ENCODE data around the gene SACS. TPM values are rescaled to one million over a fixed set of nuclear protein-coding genes. Genes with fewer than 3 reads are reported as not detected.

The SACS gene
- total RNA-seq, 4 donors from 2014 or later, result 4.4 to 7.6 (median 5.5) TPM

- Histone ChIP-seq H3K4me3 (no peak overlapping the region), H3K27ac (no peak overlapping the region), H3K27me3 (no peaks in the 10 kb centered on the region), H3K9me3 (no peaks in the 10 kb centered on the region), H3K4me1 (no peaks in the 10 kb centered on the region), H3K36me3 (no peaks in the 10 kb centered on the region)
- no peak for TF ChIP-seq POLR2AphosphoS5 (IDR thresholded peaks at IDR 0.05)
- no peak for TF ChIP-seq EP300 (IDR thresholded peaks at IDR 0.05; ENCODE audit: low read depth)
- TF ChIP-seq, protein P1, sequence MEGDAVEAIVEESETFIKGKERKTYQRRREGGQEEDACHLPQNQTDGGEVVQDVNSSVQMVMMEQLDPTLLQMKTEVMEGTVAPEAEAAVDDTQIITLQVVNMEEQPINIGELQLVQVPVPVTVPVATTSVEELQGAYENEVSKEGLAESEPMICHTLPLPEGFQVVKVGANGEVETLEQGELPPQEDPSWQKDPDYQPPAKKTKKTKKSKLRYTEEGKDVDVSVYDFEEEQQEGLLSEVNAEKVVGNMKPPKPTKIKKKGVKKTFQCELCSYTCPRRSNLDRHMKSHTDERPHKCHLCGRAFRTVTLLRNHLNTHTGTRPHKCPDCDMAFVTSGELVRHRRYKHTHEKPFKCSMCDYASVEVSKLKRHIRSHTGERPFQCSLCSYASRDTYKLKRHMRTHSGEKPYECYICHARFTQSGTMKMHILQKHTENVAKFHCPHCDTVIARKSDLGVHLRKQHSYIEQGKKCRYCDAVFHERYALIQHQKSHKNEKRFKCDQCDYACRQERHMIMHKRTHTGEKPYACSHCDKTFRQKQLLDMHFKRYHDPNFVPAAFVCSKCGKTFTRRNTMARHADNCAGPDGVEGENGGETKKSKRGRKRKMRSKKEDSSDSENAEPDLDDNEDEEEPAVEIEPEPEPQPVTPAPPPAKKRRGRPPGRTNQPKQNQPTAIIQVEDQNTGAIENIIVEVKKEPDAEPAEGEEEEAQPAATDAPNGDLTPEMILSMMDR (IDR thresholded peaks at IDR 0.05), result no peak
- TF ChIP-seq POLR2A (IDR thresholded peaks at IDR 0.05), result no peak
- WGBS, 2 donors (ENCODE audit: low coverage in 1 of 2), result 40 to 70% methylated on average over 1 of the region's 1 CpG
- intact Hi-C loops (cut with DNase I; ENCODE audit: low total_unique reads) (no loop called here), in situ Hi-C loops (cut with MboI; ENCODE audit: low pct_ligation_motif_present in 1 of 4, low pct_unique_long_range_greater_than_20kb in 1 of 4, low sequenced_read_pairs in 3 of 4) (no loop called here)
- DNase-seq, result no peak
Measured at GRCh38 chr13:23292586-23292985, 140.9 kb downstream of the SACS start.

- Histone ChIP-seq H3K36me3 (no peaks in the 10 kb centered on the region), H3K9me3 (no peaks in the 10 kb centered on the region), H3K27me3 (no peaks in the 10 kb centered on the region), H3K4me3 (no peak overlapping the region), H3K27ac (no peak overlapping the region), H3K4me1 (no peaks in the 10 kb centered on the region)
- in situ Hi-C loops (cut with MboI; ENCODE audit: low pct_ligation_motif_present in 1 of 4, low pct_unique_long_range_greater_than_20kb in 1 of 4, low sequenced_read_pairs in 3 of 4), result no loop called here
- no peak for DNase-seq
- TF ChIP-seq, protein P1 (IDR thresholded peaks at IDR 0.05), result no peak
- TF ChIP-seq EP300 (IDR thresholded peaks at IDR 0.05; ENCODE audit: low read depth), result no peak
- TF ChIP-seq POLR2AphosphoS5 (IDR thresholded peaks at IDR 0.05), result no peak
- no peak for TF ChIP-seq POLR2A (IDR thresholded peaks at IDR 0.05)
- WGBS, 2 donors (ENCODE audit: low coverage in 1 of 2), result 54 to 55% methylated on average over 4 to 5 of the region's 5 CpGs
- intact Hi-C loops (cut with DNase I; ENCODE audit: low total_unique reads), result no loop called here
Measured at GRCh38 chr13:23289917-23290357, 143.6 kb downstream of the SACS start.

- 53 to 79% methylated on average over 7 of the region's 7 CpGs for WGBS, 2 donors (ENCODE audit: low coverage in 1 of 2)
- in situ Hi-C loops (cut with MboI; ENCODE audit: low pct_ligation_motif_present in 1 of 4, low pct_unique_long_range_greater_than_20kb in 1 of 4, low sequenced_read_pairs in 3 of 4), result no loop called here
- no peak for DNase-seq
- H3K4me3 ChIP-seq, result no peak overlapping the region
- H3K27ac ChIP-seq, result no peak overlapping the region
- intact Hi-C loops (cut with DNase I; ENCODE audit: low total_unique reads), result no loop called here
- no peaks in the 10 kb centered on the region for H3K27me3 ChIP-seq
- no peaks in the 10 kb centered on the region for H3K4me1 ChIP-seq
- no peaks in the 10 kb centered on the region for H3K9me3 ChIP-seq
- no peaks in the 10 kb centered on the region for H3K36me3 ChIP-seq
- TF ChIP-seq, protein P1 (IDR thresholded peaks at IDR 0.05), result no peak
- no peak for TF ChIP-seq POLR2A (IDR thresholded peaks at IDR 0.05)
- TF ChIP-seq POLR2AphosphoS5 (IDR thresholded peaks at IDR 0.05), result no peak
- TF ChIP-seq EP300 (IDR thresholded peaks at IDR 0.05; ENCODE audit: low read depth), result no peak
Measured at GRCh38 chr13:23288995-23289394, 144.5 kb downstream of the SACS start.

GRCh38 chr13:23288564-23288963 lies 144.9 kb downstream of the SACS start:
- DNase-seq, result no peak
- H3K27ac ChIP-seq, result no peak overlapping the region
- TF ChIP-seq, protein P1 (IDR thresholded peaks at IDR 0.05), result no peak
- TF ChIP-seq EP300 (IDR thresholded peaks at IDR 0.05; ENCODE audit: low read depth) (no peak), POLR2AphosphoS5 (IDR thresholded peaks at IDR 0.05) (no peak), POLR2A (IDR thresholded peaks at IDR 0.05) (no peak)
- 95 to 100% methylated on average over 1 of the region's 1 CpG for WGBS, 2 donors (ENCODE audit: low coverage in 1 of 2)
- no peaks in the 10 kb centered on the region for H3K36me3 ChIP-seq
- intact Hi-C loops (cut with DNase I; ENCODE audit: low total_unique reads), result no loop called here
- no peaks in the 10 kb centered on the region for H3K9me3 ChIP-seq
- H3K27me3 ChIP-seq, result no peaks in the 10 kb centered on the region
- no peaks in the 10 kb centered on the region for H3K4me1 ChIP-seq
- in situ Hi-C loops (cut with MboI; ENCODE audit: low pct_ligation_motif_present in 1 of 4, low pct_unique_long_range_greater_than_20kb in 1 of 4, low sequenced_read_pairs in 3 of 4), result no loop called here
- no peak overlapping the region for H3K4me3 ChIP-seq
